K562 (cell line): ENCODE measurements around the gene LRP1. TPM values are rescaled to one million over a fixed set of nuclear protein-coding genes. Genes with fewer than 3 reads are reported as not detected.

ENCODE experiments used
- OTX1 ChIP-seq: fragments of 450-650 bp; formaldehyde crosslinking; IDR thresholded peaks from 2 replicates; pipeline ENCODE4 v1.4.0; 2022; ENCODE audit warnings: mild to moderate bottlenecking
- TAF1 ChIP-seq: IDR thresholded peaks from 2 replicates; pipeline ENCODE4 v1.6.1; 2011; ENCODE audit warnings: mild to moderate bottlenecking, low read length, moderate library complexity; ENCODE audit not compliant: insufficient read depth, control insufficient read depth, severe bottlenecking; ENCODE audit errors: extremely low read depth
- YY1 ChIP-seq, 3 experiments: IDR thresholded peaks; 2 replicates each; pipeline ENCODE4 v1.6.1; 2011; ENCODE audit warnings: low read length in 2 of 3, mild to moderate bottlenecking in 2 of 3, moderate library complexity in 2 of 3, borderline replicate concordance in 1 of 3, control low read depth in 1 of 3, low read depth in 1 of 3; ENCODE audit not compliant: insufficient read depth in 3 of 3, insufficient replicate concordance in 2 of 3, control insufficient read depth in 1 of 3, insufficient read length in 1 of 3; ENCODE audit errors: extremely low read depth in 1 of 3
- polyA plus RNA-seq, 8 experiments: library from polyadenylated mRNA; depleted of rRNA in 4 of 8; stranded (reverse) in 5 of 8; unstranded in 3 of 8; fragments of >200 nt; fragmentation: Nextera tagmentation in 2 of 8; fragmentation: Illumina TruSeq in 1 of 8; extraction: Ambion mirVana in 2 of 8; extraction: Trizol in 1 of 8; gene quantifications; 2 replicates each; pipeline versions ENCODE4 v1.2.1 to v1.2.3, GENCODE V29; 2011 to 2014; ENCODE audit warnings: inconsistent platforms in 1 of 8, missing spikeins in 1 of 8
- total RNA-seq, 7 experiments: library from RNA; depleted of rRNA in 6 of 7; stranded (reverse); fragments of >200 nt in 6 of 7; fragmentation: Illumina TruSeq in 2 of 7; extraction: Trizol in 2 of 7; gene quantifications; 2 replicates each; pipeline versions ENCODE4 v1.2.1 to v1.2.3, GENCODE V29; 2011 to 2021; ENCODE audit warnings: low replicate concordance in 1 of 7
- TF ChIP-seq, protein P1 (sequence below): fragments of 250-450 bp; sonication (Bioruptor Pico); IDR thresholded peaks from 2 replicates; pipeline ENCODE4 v1.8.0; 2022; ENCODE audit warnings: inconsistent platforms, mild to moderate bottlenecking, moderate library complexity, borderline replicate concordance
- TF ChIP-seq, protein P2 (sequence below): fragments of 250-450 bp; sonication (Bioruptor Pico); IDR thresholded peaks from 2 replicates; pipeline ENCODE4 v1.4.0; 2020; ENCODE audit warnings: mild to moderate bottlenecking, moderate library complexity, borderline replicate concordance
- TF ChIP-seq, protein P3 (sequence below), 2 experiments: fragments of 450-650 bp in 1 of 2; IDR thresholded peaks; 2 replicates each; pipeline ENCODE4 v1.6.1; 2011 to 2017; ENCODE audit warnings: low read depth in 2 of 2, antibody characterized with exemption in 1 of 2, borderline replicate concordance in 1 of 2, low read length in 1 of 2, mild to moderate bottlenecking in 1 of 2, mixed read lengths in 1 of 2; ENCODE audit not compliant: control insufficient read depth in 1 of 2
- TF ChIP-seq, protein P4 (sequence below), 2 experiments: IDR thresholded peaks in 1 of 2; conservative IDR thresholded peaks in 1 of 2; 2 replicates each; pipeline ENCODE4 v1.6.1; 2016; ENCODE audit warnings: low read depth in 2 of 2, mild to moderate bottlenecking in 1 of 2, missing compliant biosample characterization in 1 of 2, missing genetic modification characterization in 1 of 2, moderate library complexity in 1 of 2
- TF ChIP-seq, protein P5 (sequence below), 2 experiments: fragments of 200-800 bp in 1 of 2; sonication (Bioruptor generic) in 1 of 2; sonication (generic) in 1 of 2; formaldehyde crosslinking in 1 of 2; IDR thresholded peaks in 1 of 2; conservative IDR thresholded peaks in 1 of 2; 2 replicates each; pipeline versions ENCODE4 v1.5.0 to v1.6.1; 2016 to 2020; ENCODE audit warnings: missing compliant biosample characterization in 1 of 2, missing genetic modification characterization in 1 of 2, missing genetic modification reagents in 1 of 2

LRP1 gene
- total and polyA plus RNA-seq, 9 of the 15 experiments (the other 6 are each of a cell fraction or from before 2014, with no cell fraction given): 0.04 to 0.64 (median 0.19) TPM; not detected in 2

DNA sequence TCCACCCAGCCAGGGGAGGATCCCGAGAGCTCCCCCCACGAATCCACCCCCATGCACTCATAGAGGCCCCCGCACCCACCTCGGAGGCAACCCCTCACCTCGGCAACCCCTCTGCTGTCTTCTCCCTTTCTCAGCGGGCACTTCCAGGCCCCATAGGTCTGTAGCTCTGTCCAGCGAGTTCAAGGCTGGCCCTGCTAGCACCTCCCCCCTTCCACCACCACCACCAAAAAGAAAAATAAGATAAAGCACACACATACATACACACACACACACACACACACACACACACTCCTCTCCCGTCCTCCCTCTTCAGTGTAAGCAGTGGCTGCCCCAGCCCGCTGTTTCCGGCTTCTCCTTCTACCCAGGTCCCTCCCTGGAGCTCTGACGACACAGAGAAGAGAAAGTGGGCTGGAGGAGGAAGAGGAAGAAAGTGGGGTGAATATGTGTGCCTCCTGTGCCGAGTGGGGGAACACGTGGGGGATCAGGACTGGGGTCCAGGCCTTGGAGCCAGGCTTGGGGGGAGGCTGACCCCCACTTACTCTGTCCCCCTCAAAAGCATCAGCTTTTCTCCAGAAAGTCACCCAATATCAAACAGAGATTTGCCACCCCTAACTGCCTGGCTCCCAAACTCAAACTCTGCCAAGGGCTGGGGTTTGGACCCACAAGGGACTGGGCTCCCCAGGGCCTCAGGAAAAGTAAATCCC lies 17.1 kb upstream of the LRP1 start, which contains the start of gene STAT6 (continued):
- TF ChIP-seq, protein P1, sequence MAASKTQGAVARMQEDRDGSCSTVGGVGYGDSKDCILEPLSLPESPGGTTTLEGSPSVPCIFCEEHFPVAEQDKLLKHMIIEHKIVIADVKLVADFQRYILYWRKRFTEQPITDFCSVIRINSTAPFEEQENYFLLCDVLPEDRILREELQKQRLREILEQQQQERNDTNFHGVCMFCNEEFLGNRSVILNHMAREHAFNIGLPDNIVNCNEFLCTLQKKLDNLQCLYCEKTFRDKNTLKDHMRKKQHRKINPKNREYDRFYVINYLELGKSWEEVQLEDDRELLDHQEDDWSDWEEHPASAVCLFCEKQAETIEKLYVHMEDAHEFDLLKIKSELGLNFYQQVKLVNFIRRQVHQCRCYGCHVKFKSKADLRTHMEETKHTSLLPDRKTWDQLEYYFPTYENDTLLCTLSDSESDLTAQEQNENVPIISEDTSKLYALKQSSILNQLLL (CRISPR knock-in tag): no peak
- TF ChIP-seq, protein P2, sequence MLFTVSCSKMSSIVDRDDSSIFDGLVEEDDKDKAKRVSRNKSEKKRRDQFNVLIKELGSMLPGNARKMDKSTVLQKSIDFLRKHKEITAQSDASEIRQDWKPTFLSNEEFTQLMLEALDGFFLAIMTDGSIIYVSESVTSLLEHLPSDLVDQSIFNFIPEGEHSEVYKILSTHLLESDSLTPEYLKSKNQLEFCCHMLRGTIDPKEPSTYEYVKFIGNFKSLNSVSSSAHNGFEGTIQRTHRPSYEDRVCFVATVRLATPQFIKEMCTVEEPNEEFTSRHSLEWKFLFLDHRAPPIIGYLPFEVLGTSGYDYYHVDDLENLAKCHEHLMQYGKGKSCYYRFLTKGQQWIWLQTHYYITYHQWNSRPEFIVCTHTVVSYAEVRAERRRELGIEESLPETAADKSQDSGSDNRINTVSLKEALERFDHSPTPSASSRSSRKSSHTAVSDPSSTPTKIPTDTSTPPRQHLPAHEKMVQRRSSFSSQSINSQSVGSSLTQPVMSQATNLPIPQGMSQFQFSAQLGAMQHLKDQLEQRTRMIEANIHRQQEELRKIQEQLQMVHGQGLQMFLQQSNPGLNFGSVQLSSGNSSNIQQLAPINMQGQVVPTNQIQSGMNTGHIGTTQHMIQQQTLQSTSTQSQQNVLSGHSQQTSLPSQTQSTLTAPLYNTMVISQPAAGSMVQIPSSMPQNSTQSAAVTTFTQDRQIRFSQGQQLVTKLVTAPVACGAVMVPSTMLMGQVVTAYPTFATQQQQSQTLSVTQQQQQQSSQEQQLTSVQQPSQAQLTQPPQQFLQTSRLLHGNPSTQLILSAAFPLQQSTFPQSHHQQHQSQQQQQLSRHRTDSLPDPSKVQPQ (CRISPR knock-in tag): no peak
- TF ChIP-seq, protein P3, sequence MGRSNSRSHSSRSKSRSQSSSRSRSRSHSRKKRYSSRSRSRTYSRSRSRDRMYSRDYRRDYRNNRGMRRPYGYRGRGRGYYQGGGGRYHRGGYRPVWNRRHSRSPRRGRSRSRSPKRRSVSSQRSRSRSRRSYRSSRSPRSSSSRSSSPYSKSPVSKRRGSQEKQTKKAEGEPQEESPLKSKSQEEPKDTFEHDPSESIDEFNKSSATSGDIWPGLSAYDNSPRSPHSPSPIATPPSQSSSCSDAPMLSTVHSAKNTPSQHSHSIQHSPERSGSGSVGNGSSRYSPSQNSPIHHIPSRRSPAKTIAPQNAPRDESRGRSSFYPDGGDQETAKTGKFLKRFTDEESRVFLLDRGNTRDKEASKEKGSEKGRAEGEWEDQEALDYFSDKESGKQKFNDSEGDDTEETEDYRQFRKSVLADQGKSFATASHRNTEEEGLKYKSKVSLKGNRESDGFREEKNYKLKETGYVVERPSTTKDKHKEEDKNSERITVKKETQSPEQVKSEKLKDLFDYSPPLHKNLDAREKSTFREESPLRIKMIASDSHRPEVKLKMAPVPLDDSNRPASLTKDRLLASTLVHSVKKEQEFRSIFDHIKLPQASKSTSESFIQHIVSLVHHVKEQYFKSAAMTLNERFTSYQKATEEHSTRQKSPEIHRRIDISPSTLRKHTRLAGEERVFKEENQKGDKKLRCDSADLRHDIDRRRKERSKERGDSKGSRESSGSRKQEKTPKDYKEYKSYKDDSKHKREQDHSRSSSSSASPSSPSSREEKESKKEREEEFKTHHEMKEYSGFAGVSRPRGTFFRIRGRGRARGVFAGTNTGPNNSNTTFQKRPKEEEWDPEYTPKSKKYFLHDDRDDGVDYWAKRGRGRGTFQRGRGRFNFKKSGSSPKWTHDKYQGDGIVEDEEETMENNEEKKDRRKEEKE (IDR thresholded peaks at IDR 0.05; ENCODE audit: borderline replicate concordance in 1 of 2, control insufficient read depth in 1 of 2, low read depth in 2 of 2, low read length in 1 of 2): no peak
- TF ChIP-seq TAF1: peak; percentile 59
- TF ChIP-seq, protein P4, sequence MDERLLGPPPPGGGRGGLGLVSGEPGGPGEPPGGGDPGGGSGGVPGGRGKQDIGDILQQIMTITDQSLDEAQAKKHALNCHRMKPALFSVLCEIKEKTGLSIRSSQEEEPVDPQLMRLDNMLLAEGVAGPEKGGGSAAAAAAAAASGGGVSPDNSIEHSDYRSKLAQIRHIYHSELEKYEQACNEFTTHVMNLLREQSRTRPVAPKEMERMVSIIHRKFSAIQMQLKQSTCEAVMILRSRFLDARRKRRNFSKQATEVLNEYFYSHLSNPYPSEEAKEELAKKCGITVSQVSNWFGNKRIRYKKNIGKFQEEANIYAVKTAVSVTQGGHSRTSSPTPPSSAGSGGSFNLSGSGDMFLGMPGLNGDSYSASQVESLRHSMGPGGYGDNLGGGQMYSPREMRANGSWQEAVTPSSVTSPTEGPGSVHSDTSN (CRISPR knock-in tag; IDR thresholded peaks at IDR 0.05; ENCODE audit: low read depth): no peak
- TF ChIP-seq, protein P4 (tag; conservative IDR thresholded peaks at IDR 0.05; ENCODE audit: low read depth): no peak
- TF ChIP-seq, protein P5, sequence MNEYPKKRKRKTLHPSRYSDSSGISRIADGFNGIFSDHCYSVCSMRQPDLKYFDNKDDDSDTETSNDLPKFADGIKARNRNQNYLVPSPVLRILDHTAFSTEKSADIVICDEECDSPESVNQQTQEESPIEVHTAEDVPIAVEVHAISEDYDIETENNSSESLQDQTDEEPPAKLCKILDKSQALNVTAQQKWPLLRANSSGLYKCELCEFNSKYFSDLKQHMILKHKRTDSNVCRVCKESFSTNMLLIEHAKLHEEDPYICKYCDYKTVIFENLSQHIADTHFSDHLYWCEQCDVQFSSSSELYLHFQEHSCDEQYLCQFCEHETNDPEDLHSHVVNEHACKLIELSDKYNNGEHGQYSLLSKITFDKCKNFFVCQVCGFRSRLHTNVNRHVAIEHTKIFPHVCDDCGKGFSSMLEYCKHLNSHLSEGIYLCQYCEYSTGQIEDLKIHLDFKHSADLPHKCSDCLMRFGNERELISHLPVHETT (CRISPR knock-in tag; conservative IDR thresholded peaks at IDR 0.05 in 1 of 2, IDR thresholded peaks at IDR 0.05 in 1 of 2): no peak
- peak in 1 of 3 experiments; percentile 39 for TF ChIP-seq YY1 (IDR thresholded peaks at IDR 0.05; ENCODE audit: borderline replicate concordance in 1 of 3, control insufficient read depth in 1 of 3, extremely low read depth in 1 of 3, insufficient read depth in 3 of 3, insufficient read length in 1 of 3, insufficient replicate concordance in 2 of 3, low read depth in 1 of 3, low read length in 2 of 3)
- TF ChIP-seq OTX1 (CRISPR knock-in tag): peak; percentile 88
